GM19023 (cell line): Measurements from ENCODE around the gene FANCC.

Source experiments
- ATAC-seq: cut with Tn5 transposase; IDR thresholded peaks from one replicate; pipeline ENCODE4 v1.9.1; 2021; ENCODE audit warnings: mild to moderate bottlenecking, moderate library complexity; ENCODE audit not compliant: unreplicated experiment

Gene FANCC

GRCh38 chr9:95155220-95155619, 162.3 kb downstream of the FANCC start:
- no peak for ATAC-seq

DNA sequence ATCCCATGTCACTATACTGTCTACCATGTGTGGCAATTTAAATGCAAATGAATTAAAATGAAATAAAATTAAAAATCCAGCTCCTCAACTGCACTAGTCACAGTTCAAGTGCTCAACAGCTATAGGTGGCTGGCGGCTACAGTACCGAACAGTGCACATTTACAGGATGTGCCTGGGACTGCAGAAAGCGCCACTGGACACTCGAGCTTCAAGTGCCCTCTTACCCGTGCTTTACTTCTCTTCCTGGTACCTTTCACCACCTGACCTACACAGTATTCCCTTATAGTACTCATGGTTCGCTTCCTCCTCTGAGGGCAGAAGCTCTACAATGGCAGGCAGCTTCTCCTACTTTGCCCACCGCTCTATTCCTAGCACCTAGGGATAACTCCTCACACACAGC, 166.6 kb downstream of the FANCC start:
- no peak for ATAC-seq

DNA sequence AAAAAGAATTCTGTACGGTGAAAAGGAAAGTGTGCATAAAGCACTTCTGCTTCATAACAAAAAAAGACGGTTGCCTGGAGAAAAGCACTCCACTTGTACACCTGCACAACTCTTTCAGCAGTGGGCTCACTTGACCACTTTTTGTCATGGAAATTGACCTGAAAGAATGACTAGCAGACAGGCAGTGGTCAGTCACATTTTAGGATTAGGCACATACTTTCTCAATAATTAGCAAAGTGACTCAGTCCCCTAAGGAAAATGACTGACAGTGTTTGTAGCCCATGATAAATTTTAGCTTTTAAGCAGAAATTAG, 169.3 kb downstream of the FANCC start:
- no peak for ATAC-seq

DNA sequence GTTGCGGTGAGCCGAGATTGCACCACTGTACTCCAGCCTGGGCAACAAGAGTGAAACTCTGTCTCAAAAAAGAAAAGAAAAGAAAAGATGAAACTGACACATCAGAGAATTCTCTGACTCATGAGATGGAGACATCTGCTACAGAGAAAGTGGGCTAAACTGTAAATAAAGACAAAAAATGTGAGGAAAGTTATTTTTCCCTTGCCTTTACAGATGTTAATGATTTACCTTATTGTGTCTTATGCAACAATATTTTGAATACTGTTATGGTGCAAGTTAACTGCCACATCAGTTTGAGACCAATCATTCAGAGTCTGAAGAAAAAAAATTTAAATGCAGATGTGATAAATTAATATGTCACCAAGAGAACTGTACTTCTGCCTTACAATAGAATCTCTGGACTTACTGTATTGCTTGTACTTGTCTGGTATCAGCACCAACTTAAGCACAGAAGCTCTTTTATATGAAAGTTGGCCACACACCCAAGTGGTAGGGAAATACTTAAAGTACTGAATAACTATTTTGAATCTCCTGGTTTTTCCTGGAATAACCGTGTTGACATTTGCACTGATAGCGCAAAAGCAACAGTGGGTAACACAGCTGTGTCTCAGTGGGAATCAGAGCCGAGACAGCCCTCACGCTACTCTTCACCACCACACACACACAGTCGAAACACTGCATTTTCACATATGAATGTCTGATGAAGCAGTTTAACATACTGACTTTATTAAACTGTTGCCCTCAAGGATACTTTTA, 169.9 kb downstream of the FANCC start:
- ATAC-seq, result no peak

GRCh38 chr9:95143591-95144561, 173.6 kb downstream of the FANCC start:
- no peak for ATAC-seq

- no peak for ATAC-seq
Observed at GRCh38 chr9:95142728-95143127, 174.8 kb downstream of the FANCC start.

DNA sequence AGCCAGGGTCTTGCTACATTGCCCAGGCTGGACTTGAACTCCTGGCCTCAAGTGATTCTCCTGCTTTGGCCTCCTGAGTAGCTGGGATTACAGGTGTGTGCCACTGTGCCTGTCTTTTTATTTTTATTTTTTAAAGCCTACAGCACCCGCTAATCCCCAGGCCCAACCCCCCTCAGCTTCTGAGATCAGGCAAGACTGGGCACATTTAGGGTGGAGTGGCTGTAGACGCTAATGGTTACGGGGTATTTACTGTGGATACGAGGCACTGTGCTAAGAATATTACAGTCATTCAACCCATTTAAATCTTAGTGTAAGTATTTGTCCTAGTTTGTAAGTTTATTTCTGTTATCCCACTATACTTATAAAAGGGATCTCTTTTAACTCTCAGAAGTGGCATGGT, 175.2 kb downstream of the FANCC start:
- ATAC-seq, result no peak

GRCh38 chr9:95140821-95141220, 176.7 kb downstream of the FANCC start:
- ATAC-seq, result no peak

GRCh38 chr9:95139126-95139525, 178.4 kb downstream of the FANCC start:
- ATAC-seq, result no peak

DNA sequence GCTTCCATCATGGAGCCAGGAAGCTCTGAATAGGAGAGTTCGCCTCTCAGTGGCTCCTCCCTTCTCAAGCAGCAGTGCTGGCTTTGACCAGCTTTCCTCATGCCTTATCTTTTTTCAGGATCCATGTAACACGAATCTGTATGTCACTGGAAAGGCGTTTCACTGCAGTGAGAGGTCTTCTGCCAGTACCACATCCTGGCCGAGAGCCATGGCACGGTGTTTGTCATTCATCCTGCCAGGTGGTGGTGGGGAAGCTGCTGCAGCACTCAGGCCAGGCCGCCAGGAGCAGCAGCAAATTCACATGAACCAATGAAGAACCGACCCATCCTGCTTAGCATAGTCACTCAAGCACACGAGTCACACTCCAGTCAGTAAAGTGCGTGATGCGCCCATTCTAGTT, 179.0 kb downstream of the FANCC start:
- ATAC-seq, result no peak

DNA sequence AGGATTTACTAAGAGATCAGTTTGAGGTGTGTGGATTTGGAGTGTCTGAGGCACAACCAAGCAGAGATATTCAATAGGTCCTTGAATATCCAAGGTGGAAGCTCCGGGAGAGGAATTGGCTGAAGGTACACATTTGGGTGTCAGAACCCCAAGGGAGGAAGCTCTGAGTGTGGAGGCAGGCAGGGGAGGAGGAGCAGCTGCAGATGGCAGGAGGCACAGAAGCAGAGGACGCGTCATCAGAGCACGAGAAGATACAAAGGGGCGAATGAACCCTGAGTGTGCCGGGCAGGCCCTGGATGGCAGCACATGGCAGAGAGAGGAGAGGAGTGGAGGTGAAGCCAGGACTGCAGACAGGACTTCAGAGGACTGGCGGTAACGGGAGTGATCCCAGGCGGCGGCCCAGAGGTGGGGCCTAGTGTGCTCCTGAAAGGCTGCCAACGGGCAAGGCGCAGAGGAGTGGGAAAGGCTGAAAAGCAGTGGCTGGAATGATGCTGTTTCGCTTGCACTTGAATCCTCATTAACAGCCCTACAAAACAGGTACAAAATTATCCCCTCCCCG, 179.8 kb downstream of the FANCC start:
- ATAC-seq, result no peak

DNA sequence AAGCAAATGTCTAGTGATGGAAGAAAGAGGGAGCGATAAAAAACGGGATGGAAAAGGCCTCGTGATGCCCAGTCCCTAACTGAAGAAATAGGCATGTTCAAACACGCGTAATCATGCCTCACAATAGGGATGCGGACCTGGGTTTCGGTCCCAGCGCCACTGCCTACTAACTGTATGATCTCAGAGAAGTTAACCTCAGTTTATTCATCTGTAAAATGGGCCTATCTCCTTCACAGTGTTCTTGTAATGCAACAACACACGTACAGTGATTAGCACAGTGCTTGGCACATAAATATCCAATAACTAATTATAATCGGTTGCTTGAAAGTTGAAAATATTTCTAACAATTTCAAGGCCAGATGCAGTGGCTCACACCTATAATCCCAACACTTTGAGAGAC, 181.8 kb downstream of the FANCC start:
- ATAC-seq, result no peak

DNA sequence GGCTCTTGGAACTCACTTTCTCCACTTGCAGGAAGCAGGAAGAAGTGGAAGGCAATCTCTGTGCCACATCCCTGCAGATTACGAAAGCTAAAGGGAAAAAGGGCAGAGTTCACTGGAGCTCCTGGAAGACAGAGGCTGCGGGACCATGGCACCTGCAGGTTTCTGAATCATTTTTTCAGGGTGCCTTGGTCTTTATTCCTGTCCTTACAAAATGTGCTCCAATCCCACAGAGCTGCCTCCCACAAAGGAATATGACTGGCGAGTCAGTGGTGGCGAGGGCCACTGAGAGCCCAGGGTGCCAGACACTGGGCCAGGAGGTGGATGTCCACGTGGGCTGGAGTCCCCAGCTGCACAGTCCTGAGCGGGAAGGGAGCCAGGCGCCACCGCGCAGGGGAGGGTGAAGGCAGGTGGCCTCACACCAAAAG, 183.0 kb downstream of the FANCC start:
- no peak for ATAC-seq

DNA sequence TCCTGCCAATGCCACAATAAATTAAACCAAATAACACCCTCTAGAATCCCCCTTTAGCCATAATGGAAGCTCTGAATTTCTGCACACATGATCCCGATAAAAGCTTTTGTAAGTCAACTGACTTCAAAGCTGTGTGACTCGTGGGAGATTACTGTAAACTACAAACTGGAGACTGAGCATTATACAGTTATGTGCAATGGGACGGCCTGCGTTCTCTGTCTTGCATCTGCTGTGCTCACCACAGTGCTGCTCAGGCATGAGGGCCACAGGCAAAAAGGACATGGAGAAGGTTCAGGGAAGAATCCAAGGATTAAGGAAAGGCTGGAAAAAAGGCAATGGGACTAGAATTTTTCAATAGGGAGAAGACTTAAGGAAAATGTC, 184.2 kb downstream of the FANCC start:
- no peak for ATAC-seq

DNA sequence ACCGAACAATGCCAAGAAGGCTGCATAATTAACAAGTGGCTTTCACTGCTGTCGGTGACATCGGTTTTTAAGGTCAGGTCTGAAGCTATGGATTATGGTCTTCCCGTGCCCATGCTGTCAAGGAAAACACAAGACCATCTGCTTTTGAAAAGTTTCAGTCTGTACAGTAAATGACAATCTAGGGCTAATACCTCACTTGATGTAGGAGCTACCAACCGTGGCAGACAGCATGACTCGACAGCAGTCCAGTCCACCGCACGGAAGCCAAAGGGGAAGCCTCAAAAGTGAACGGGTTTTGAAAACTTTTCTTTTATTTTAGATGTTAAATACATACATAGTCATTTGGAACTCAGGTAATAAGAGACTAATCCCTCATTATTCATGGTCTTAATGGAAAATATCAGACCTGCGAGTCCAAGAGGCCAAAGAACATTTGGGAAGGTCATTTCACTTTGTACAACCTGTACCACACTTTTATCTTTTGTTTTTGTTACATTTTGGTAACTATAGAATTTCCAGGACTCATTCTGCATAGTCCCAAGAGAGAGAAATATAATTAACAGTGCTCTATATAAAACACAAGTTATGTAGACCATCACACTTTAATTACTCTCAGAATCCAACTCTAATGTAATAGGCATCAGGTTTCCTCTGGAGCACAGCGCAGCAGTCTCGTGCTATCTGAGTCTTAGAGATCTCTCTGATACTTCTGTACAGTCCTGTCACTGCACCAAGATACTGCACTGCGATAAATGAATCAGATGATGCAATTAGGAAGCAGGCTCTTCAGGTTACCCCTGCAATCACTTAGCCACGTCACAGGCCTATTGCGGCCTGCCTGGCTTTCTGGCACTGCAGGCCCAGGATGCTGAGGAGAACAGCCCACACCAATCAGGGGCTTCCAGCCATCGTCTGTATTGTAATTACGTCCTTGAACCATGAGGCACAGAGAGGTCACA, 184.9 kb downstream of the FANCC start:
- no peak for ATAC-seq

- ATAC-seq, result no peak
Observed at GRCh38 chr9:95131023-95131943, 186.2 kb downstream of the FANCC start.

DNA sequence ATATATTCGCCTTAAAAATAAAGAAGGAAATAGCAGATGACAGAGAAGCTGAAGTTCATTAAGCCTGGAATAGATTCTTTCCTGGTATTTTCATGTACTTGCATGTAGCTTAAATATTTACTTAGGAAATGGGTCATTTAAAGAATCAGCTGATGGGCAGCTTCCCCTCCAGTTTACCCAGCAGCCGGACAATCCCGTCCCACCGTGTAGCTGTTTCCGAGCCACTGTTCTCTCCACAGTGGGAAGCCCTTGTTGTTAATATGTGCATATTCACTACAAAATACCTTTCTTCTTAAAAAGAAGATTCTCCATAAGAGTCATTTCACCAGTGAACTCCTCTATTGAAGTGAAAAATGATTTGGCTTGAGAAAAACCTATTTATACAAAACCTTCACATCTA, 187.0 kb downstream of the FANCC start:
- no peak for ATAC-seq

GRCh38 chr9:95129476-95130291, 187.8 kb downstream of the FANCC start:
- no peak for ATAC-seq

DNA sequence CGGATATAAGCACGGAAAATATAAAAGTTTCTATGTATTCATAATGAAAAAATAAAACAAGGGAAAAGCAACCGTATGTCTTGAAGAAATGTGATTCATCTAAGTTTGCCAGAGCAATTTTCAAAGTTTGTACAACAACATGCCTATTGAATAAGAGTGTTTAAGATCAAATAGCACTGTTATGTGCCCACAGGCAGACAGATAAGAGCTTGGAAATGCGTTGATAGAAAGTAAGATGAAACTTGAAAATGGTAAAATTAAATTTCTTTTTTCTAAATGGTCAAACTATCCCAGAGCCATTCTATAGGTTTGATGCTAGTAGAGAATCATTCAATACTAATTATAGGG, 189.4 kb downstream of the FANCC start:
- ATAC-seq, result no peak
